Left forelimb (tissue), 1 donor: ENCODE results near the gene COMT.

Experiments used
- DNase-seq: peaks from one replicate; pipeline ENCODE4 v3.0.0-alpha.2; 2018; ENCODE audit warnings: low spot score

The COMT gene

DNA sequence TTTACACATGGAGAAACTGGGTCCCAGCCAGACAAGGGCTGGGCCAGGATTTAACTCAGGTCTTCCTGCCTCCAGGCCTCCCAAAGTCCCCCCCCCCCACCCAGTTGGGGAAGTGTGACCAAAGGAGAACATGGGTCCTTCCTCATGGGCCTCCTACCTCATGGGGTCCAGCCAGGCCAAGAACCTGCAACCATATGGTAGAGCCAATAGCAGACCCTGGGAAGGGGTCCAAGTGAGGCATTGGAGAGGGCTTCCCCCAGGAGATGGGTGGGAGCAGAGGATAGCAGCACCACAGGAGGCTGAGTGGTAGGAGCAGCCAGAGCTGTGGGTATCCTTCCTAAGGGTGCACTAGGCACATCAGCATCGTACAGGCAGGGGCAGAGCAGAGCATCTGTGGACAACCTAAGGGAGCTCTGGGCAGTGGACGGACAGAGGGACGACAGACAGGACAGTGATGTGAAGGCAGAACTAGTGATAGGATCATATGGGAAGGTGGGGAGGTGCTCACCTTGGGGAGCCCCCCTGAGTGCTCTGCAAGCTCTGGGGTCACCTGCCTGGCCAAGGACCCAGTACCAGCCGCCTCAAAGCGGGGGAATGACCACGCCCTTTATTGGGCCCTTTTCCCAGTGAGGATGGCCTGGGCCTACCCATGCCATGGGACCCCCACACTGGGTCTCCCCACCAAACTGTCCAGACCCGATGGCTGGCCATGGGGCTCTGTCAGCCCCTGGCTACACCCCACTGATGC, 70.6 kb downstream of the COMT start:
- no peak for DNase-seq

DNA sequence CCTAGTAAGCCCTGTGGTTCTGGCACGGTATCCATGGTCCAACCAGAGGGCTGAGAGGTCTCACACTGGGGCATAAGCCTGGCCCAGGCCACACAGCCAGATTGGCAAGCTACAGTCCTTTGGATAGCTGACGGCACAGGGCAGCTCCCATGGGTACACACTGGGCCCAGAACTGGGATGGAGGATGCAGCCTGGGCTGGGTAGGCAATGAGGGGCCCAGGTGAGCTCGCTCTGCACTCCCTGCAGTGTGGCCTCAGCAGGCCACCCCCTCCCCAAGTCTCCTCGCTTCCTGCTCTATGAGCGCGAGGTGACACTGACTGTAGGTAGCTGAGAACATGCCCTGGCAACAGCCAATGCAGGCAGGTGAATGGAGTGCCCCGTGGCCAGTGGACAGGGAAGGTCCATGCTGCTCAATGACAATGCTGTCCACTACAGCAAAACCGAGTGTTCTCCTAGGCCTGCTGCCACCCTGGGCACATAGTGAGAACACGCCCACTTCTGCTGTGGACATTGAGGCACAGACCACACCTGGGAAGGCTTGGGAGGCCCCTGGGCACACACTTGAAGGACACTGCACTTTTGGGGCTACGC, 71.3 kb downstream of the COMT start:
- DNase-seq: no peak

DNA sequence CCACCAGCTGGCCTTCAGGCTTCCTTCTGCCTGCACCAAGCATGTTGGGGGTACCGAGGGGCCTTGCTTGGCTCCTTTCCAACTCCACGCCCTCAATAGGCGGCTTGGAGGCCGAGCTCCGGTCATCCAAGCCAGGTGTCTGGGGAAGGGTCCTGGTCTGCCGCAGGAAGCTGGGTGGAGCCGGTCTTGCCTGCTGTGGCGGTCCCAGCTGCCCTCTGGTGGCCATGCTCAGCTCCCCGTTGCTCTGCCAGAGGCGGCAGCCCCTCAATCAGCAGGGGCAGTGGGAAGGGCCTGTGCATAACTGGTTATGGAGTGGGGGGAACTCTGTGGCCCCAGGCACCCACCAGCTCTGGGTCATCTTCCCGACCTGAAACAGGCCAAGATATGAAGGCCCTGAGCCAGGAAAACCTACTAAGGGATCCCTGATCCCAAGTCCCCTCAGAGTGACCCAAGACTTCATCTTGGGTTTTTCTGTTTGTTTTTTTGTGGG, 71.9 kb downstream of the COMT start:
- DNase-seq: no peak

DNA sequence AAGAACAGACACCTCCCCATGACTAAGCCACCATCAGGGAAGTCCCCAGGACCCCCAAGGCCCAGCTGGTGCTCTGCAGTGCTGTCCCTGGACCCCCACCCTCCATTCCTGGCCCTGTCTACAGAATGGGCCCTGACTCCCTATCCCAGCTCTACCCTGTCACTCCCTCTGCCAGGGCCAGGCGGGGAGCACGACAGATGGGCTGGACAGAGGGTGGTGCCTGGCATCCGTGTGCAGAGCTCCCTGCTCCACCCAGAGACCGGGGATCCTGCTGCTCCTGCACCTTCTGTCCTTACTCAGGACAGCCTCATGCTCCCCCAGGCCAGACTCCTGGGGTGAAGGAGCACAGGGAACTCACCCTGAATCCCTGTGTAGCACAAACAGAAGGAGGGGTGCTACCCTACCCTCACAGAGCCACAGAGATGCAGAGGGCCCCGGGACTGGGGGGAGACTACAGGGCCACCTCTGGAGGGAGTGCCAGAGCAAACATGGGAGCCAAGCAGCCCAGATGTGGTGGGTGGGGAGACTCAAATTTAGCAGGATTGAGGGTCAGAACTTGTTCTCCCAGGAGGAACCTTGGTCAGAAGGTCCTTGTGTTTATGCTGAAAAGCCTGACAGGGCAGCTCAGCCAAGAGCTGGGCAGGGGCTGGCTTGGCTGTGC, 73.1 kb downstream of the COMT start:
- DNase-seq: no peak

- DNase-seq: no peak
Measured at GRCh38 chr22:20015187-20015625, 73.6 kb downstream of the COMT start.

DNA sequence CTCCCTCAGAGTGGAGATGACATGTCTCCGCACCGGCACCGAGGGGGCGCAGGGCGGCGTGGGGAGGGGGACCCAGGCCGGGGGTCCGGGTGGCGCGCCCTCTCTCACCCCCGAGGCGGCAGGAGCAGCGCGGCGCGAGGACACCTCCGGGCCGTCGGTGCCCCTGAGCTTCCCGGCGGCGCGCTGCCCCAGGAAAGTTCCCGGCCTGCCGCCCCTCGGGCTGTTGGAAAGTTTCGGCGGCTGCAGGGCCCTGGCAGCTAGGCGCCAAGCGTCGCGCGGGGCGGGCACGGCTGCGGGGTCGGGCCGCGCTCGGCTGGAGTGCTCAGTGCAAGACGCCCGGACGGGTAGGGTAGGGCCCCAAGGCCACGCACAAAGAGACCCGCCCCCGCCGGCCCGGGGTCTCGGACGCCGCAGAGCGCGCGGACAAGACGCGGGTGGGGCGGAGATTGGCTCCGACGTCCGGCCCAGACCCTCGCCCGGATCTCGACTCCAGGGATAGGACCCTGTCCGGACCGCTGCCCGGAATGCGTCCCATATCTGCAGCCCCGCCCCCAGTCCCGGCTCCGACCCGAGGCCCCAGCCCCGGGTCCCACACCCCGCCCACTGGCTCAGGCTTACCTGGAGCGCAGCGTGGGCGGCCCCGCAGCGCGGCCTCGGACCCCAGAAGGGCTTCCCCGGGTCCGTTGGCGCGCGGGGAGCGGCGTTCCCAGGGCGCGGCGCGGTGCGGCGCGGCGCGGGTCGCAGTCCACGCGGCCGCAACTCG, 74.6 kb downstream of the COMT start:
- no peak for DNase-seq

DNA sequence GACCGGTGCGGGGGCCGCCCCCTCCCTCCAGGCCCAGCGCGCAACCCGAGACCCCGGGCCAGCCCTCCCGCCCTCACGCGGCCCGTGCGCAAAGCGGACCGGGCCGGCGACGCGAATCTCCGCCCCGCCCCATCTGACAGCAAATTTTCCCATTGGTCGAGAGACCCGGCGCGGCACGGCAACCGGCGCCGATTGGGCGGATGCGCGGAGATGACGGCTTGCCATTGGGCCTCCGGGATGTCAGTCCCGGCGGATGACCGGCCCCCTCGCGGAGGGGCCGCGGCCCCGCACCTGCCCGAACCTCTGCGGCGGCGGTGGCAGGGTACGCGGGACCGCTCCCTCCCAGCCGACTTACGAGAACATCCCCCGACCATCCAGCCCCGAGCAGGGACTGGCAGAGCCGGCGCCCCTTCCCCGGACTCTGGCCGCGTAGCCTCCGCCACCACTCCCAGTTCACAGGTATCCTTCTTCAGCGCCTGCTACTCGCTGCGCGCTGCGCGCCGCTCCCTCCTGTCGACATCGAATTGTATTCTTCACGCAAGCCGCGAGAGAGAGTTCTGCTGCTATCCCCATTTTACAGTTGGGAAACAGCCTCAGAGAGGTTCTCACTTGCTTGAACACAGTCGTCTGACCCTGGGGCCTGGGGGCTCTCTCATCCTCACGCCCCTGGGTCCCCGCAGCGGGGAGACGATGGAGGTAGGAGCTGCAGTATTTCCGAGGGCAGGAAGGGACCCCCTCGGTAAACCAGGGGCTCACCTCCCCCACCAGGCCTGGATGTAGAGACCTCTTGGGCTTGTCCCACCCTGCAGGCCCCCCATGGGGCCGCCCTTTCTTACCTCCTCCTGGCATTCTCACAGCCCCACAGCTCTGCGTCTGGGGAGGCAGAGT, 75.4 kb downstream of the COMT start, which contains the start of gene ARVCF:
ARVCF (minus strand) TSS at position 90 of the 888 bp plus-strand sequence. CDS start 26,029 bp downstream, outside the sequence.
- peak; percentile 91 for DNase-seq

DNA sequence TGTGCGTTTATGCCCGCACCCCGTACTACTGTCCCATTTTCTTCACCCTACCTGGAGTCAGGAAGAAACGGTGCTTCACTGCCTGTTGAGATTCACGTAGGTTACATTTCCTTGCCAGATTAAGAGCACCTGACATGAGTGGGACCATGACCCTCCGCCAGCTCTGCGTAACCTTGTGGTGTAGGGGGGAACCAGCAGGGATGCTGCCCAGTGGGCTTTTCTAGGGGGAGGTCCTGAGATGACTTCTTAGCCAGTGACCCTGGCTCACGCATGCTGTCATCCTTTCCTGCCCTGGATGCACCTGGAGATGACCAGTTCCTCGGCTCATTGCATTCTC, 76.0 kb downstream of the COMT start:
- no peak for DNase-seq

DNA sequence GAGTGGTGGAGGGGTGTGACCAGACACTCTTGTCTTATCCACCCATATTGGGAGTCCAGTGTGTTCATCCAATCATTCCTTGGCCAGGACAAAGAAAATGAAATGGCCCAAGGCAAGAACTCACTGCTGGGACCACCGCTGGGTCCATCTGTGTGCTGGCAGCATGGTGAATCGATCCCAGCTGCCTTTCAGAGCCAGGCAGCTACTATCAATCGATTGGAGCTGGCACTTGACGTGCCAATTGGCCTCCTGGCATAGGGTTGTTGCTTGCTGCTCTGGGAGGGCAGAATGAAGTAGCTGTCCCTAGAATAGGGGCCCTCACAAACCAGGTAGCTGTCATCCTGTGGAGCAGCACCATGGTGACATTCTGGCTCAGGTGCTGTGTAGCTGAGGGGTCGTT, 76.4 kb downstream of the COMT start:
- no peak for DNase-seq
